Endothelial cell of umbilical vein (primary cell): ENCODE data around the gene AOC2. TPM values are rescaled to one million over a fixed set of nuclear protein-coding genes. Genes with fewer than 3 reads are reported as not detected.

Experiments used
- BruUV-seq: library from RNA; stranded (reverse); fragments of 400-500 nt; replicated peaks from 2 replicates; lab custom pipeline; 2021; lab: Mats Ljungman, UMichigan
- CTCF ChIA-PET: fragments of 300-600, 350-600 bp; sonication (Branson Sonifier 250); formaldehyde crosslinking; loops from one replicate; lab custom pipeline; 2021; ENCODE audit warnings: antibody characterized with exemption, inconsistent platforms; lab: Charles Lee
- POLR2A ChIA-PET: fragments of 300-600, 350-600 bp; sonication (Branson Sonifier 250); formaldehyde crosslinking; loops from one replicate; lab custom pipeline; 2021; ENCODE audit warnings: antibody characterized with exemption, inconsistent platforms; lab: Charles Lee
- DNase-seq: peaks from one replicate; pipeline ENCODE4 v3.0.0-alpha.2; 2011; ENCODE audit warnings: low read depth, low spot score
- FAIRE-seq: peaks from 2 replicates; lab custom pipeline; 2011; peaks lifted over from hg19 to GRCh38; lab: Jason Lieb, UNC
- H2AFZ ChIP-seq: 2 replicates; pipeline ENCODE4 v1.6.0; 2012; ENCODE audit warnings: low read depth, low read length, control low read depth, inconsistent platforms
- H3K27ac ChIP-seq: 2 replicates; pipeline ENCODE4 v1.5.1; 2011; ENCODE audit warnings: low read depth, mild to moderate bottlenecking, control low read depth, low read length, moderate library complexity; ENCODE audit not compliant: insufficient read depth
- H3K27me3 ChIP-seq, 2 experiments: 2 replicates each; pipeline versions ENCODE4 v1.6.0 to v1.6.1; 2011; ENCODE audit warnings: low read length in 2 of 2, mixed read lengths in 1 of 2; ENCODE audit not compliant: control insufficient read depth in 2 of 2, insufficient read depth in 2 of 2
- H3K36me3 ChIP-seq, 2 experiments: 2 replicates in 1 of 2; 3 replicates in 1 of 2; pipeline ENCODE4 v1.5.1; 2011; ENCODE audit warnings: low read length in 2 of 2, mild to moderate bottlenecking in 1 of 2, moderate library complexity in 1 of 2; ENCODE audit not compliant: control insufficient read depth in 2 of 2, insufficient read depth in 2 of 2; ENCODE audit errors: extremely low read depth in 1 of 2
- H3K4me1 ChIP-seq: 3 replicates; pipeline ENCODE4 v1.5.1; 2011; ENCODE audit warnings: mild to moderate bottlenecking, low read length; ENCODE audit not compliant: control insufficient read depth, insufficient read depth; ENCODE audit errors: extremely low read depth
- H3K4me2 ChIP-seq: 2 replicates; pipeline ENCODE4 v1.6.1; 2011; ENCODE audit warnings: low read length, control low read depth, mixed read lengths; ENCODE audit not compliant: insufficient read depth
- H3K4me3 ChIP-seq, 3 experiments: fragments of 200-600 bp in 1 of 3; sonication (generic), shearing (Covaris generic) in 1 of 3; replicated peaks in 1 of 3; 2 replicates each; pipeline ENCODE4 v1.5.1; 2011 to 2016; ENCODE audit warnings: control low read depth in 3 of 3, low read length in 3 of 3, mild to moderate bottlenecking in 2 of 3, inconsistent platforms in 1 of 3, low read depth in 1 of 3, moderate library complexity in 1 of 3; ENCODE audit not compliant: insufficient read depth in 1 of 3
- H3K79me2 ChIP-seq: 2 replicates; pipeline ENCODE4 v1.6.0; 2012; ENCODE audit warnings: low read length, inconsistent platforms; ENCODE audit not compliant: control insufficient read depth, insufficient read depth
- H3K9ac ChIP-seq: replicated peaks from 2 replicates; pipeline ENCODE3; 2011; ENCODE audit warnings: low read length, control low read depth; ENCODE audit not compliant: insufficient read depth; ENCODE audit errors: extremely low read depth
- H3K9me1 ChIP-seq: replicated peaks from 3 replicates; pipeline ENCODE4 v1.6.0; 2011; ENCODE audit warnings: mild to moderate bottlenecking, low read length; ENCODE audit not compliant: control insufficient read depth, insufficient read depth; ENCODE audit errors: extremely low read depth
- H3K9me3 ChIP-seq: replicated peaks from 2 replicates; pipeline ENCODE4 v1.5.1; 2012; ENCODE audit warnings: low read length, inconsistent platforms; ENCODE audit not compliant: control insufficient read depth, insufficient read depth
- H4K20me1 ChIP-seq: replicated peaks from 2 replicates; pipeline ENCODE3; 2011; ENCODE audit warnings: mild to moderate bottlenecking, low read length; ENCODE audit not compliant: control insufficient read depth, insufficient read depth; ENCODE audit errors: extremely low read depth
- CTCF ChIP-seq, 2 donors: IDR thresholded peaks; 1 replicate in 1 of 2; 2 replicates in 1 of 2; pipeline ENCODE4 v1.5.1; 2011; ENCODE audit warnings: low read length in 2 of 2, mild to moderate bottlenecking in 2 of 2, moderate library complexity in 2 of 2, control low read depth in 1 of 2, inconsistent platforms in 1 of 2, low read depth in 1 of 2; ENCODE audit not compliant: insufficient read depth in 1 of 2; ENCODE audit errors: extremely low read depth in 1 of 2
- EZH2 ChIP-seq: IDR thresholded peaks from 2 replicates; pipeline ENCODE4 v1.6.1; 2012; ENCODE audit warnings: borderline replicate concordance, low read depth, mild to moderate bottlenecking, moderate library complexity, low read length, inconsistent platforms; ENCODE audit not compliant: severe bottlenecking
- FOS ChIP-seq: IDR thresholded peaks from 2 replicates; pipeline ENCODE4 v1.6.1; 2011; ENCODE audit warnings: mild to moderate bottlenecking, low read length, moderate library complexity, borderline replicate concordance; ENCODE audit not compliant: insufficient read depth
- GATA2 ChIP-seq: IDR thresholded peaks from 2 replicates; pipeline ENCODE4 v1.7.0; 2011; ENCODE audit warnings: low read depth, mild to moderate bottlenecking, moderate library complexity, mixed read lengths, low read length; ENCODE audit not compliant: insufficient read length, insufficient read depth
- JUN ChIP-seq: IDR thresholded peaks from 2 replicates; pipeline ENCODE4 v1.6.1; 2011; ENCODE audit warnings: borderline replicate concordance, low read depth; ENCODE audit not compliant: insufficient read length, insufficient read depth
- MAX ChIP-seq: IDR thresholded peaks from 2 replicates; pipeline ENCODE4 v1.6.1; 2011; ENCODE audit not compliant: insufficient read depth, insufficient read length
- MYC ChIP-seq: IDR thresholded peaks from one replicate; pipeline ENCODE4 v1.6.1; 2011; ENCODE audit warnings: mild to moderate bottlenecking, low read depth, low read length
- POLR2A ChIP-seq: IDR thresholded peaks from 2 replicates; pipeline ENCODE4 v1.6.1; 2012; ENCODE audit warnings: low read depth, mild to moderate bottlenecking, control low read depth, low read length
- POLR2AphosphoS5 ChIP-seq: IDR thresholded peaks from 2 replicates; pipeline ENCODE4 v1.6.1; 2012; ENCODE audit warnings: low read depth, mild to moderate bottlenecking, control low read depth, low read length, moderate library complexity; ENCODE audit not compliant: insufficient read depth
- dilution Hi-C: fragments of 300-500 bp; cut with MboI; formaldehyde crosslinking; loops from one replicate; pipeline ENCODE4 v1.15.0; 2019; ENCODE audit warnings: low sequenced_read_pairs; ENCODE audit not compliant: extremely low pct_ligation_motif_present
- intact Hi-C: fragments of 100-400 bp; cut with micrococcal nuclease; formaldehyde crosslinking; loops from one replicate; pipeline ENCODE4 v1.10.0; 2022
- polyA plus RNA-seq, 4 experiments: library from polyadenylated mRNA; depleted of rRNA in 3 of 4; stranded (reverse) in 3 of 4; unstranded in 1 of 4; fragments of >200 nt; gene quantifications; 2 replicates each; pipeline versions ENCODE4 v1.2.1 to v1.2.3, GENCODE V29; 2011 to 2012; ENCODE audit warnings: missing spikeins in 1 of 4
- total RNA-seq: library from RNA; stranded (reverse); gene quantifications from 2 replicates; pipeline ENCODE4 v1.2.3, GENCODE V29; 2021

AOC2 gene
- total and polyA plus RNA-seq, 2 donors (not counting 3 experiments of a cell fraction or from before 2014, with no cell fraction given): 0.62 to 1.9 TPM

GRCh38 chr17:42877037-42877436, 32.7 kb downstream of the AOC2 start:
- Histone ChIP-seq H3K4me2 (no peak overlapping the region), H3K27ac (no peak overlapping the region), H2AFZ (no peak overlapping the region), H3K9me1 (no peaks in the 10 kb centered on the region), H3K4me3 (no peak overlapping the region), H4K20me1 (no peaks in the 10 kb centered on the region), H3K79me2 (no peaks in the 10 kb centered on the region), H3K36me3 (no peaks in the 10 kb centered on the region), H3K27me3 (peaks cover 2 to 7% of the 10 kb centered on the region in 2 experiments), H3K9ac (no peak overlapping the region), H3K4me1 (no peaks in the 10 kb centered on the region), H3K9me3 (no peaks in the 10 kb centered on the region)
- no peak for TF ChIP-seq POLR2A
- no peak for TF ChIP-seq MAX
- TF ChIP-seq POLR2AphosphoS5: no peak
- TF ChIP-seq EZH2: no peak
- TF ChIP-seq GATA2: no peak
- no peak for TF ChIP-seq MYC
- TF ChIP-seq JUN: no peak
- no peak for TF ChIP-seq CTCF (IDR thresholded peaks at IDR 0.05; ENCODE audit: extremely low read depth in 1 of 2, insufficient read depth in 1 of 2, low read depth in 1 of 2, low read length in 2 of 2)
- TF ChIP-seq FOS: no peak
- FAIRE-seq (no peak), DNase-seq (no peak)
- POLR2A ChIA-PET: no interaction called here
- no TSS peak for BruUV-seq
- intact Hi-C loops (no loop called here), dilution Hi-C loops (no loop called here)
- CTCF ChIA-PET: no interaction called here
